Stimulated activated CD4-positive, alpha-beta T cell treated with anti-CD3 and anti-CD28 coated beads, Interleukin-1b, Interleukin-23, amount 100 ng/mL, for 1 hour (primary cell): ENCODE data around the gene MGMT.

ENCODE experiments used
- DNase-seq, 2 donors: peaks; one replicate each; pipeline ENCODE4 v3.0.0-alpha.2; 2020; ENCODE audit warnings: low read depth in 2 of 2

Gene MGMT

GRCh38 chr10:129683920-129684319, 216.9 kb downstream of the MGMT start:
- no peak for DNase-seq

GRCh38 chr10:129685271-129685670, 218.2 kb downstream of the MGMT start:
- no peak for DNase-seq

GRCh38 chr10:129689671-129690071, 222.6 kb downstream of the MGMT start:
- DNase-seq, result no peak

- DNase-seq, result no peak
These were observed 223.4 kb downstream of the MGMT start for GRCh38 chr10:129690248-129691070.

- DNase-seq, result no peak
These were observed 225.7 kb downstream of the MGMT start for GRCh38 chr10:129692695-129693094.

GRCh38 chr10:129693382-129693781, 226.3 kb downstream of the MGMT start:
- DNase-seq, result no peak

GRCh38 chr10:129694184-129694583, 227.1 kb downstream of the MGMT start:
- DNase-seq, result no peak

GRCh38 chr10:129694691-129695243, 227.7 kb downstream of the MGMT start:
- DNase-seq, result no peak

- DNase-seq, result no peak
These were observed 228.6 kb downstream of the MGMT start for GRCh38 chr10:129695671-129696070.

- no peak for DNase-seq
These were observed 229.6 kb downstream of the MGMT start for GRCh38 chr10:129696636-129697035.

GRCh38 chr10:129697463-129698247, 230.6 kb downstream of the MGMT start:
- DNase-seq, result no peak

- no peak for DNase-seq
These were observed 232.8 kb downstream of the MGMT start for GRCh38 chr10:129699722-129700340.

GRCh38 chr10:129702605-129703004, 235.6 kb downstream of the MGMT start:
- DNase-seq, result no peak

- no peak for DNase-seq
These were observed 236.5 kb downstream of the MGMT start for GRCh38 chr10:129703287-129704137.

- no peak for DNase-seq
These were observed 237.2 kb downstream of the MGMT start for GRCh38 chr10:129704225-129704624.

GRCh38 chr10:129704786-129705525, 237.9 kb downstream of the MGMT start:
- no peak for DNase-seq

- no peak for DNase-seq
These were observed 238.6 kb downstream of the MGMT start for GRCh38 chr10:129705676-129706075.

- DNase-seq, result no peak
These were observed 239.0 kb downstream of the MGMT start for GRCh38 chr10:129706081-129706480.

GRCh38 chr10:129706523-129706922, 239.5 kb downstream of the MGMT start:
- DNase-seq, result no peak
